GM11168 (cell line): Measurements from ENCODE around the gene MANEAL.

Experiments used
- in situ Hi-C: fragments of 300-500 bp; cut with MboI; formaldehyde crosslinking; loops from one replicate; pipeline ENCODE4 v1.12.0; 2022; ENCODE audit warnings: low sequenced_read_pairs; ENCODE audit not compliant: unreplicated experiment

The MANEAL gene

GRCh38 chr1:37822906-37823815 lies 29.5 kb downstream of the MANEAL start:
- in situ Hi-C loops = no loop called here

DNA sequence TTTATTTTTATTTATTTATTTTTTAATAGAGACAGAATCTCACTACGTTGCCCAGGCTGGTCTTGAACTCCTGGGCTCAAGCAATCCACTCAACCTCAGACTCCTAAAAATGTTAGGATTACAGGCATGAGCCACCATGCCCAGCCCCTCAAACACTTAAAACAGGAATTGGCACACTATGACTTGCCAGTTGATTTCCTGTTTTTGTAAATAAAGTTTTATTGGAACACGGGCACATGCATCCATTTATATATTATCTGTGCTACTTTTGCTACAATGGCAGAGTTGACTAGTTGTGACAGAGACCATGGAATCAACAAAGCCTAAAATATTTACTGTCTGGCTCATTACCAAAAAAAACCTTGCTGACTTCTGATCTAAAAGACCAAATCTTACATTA lies 30.4 kb downstream of the MANEAL start:
- in situ Hi-C loops = no loop called here

GRCh38 chr1:37825506-37825905 lies 31.9 kb downstream of the MANEAL start:
- in situ Hi-C loops = no loop called here

DNA sequence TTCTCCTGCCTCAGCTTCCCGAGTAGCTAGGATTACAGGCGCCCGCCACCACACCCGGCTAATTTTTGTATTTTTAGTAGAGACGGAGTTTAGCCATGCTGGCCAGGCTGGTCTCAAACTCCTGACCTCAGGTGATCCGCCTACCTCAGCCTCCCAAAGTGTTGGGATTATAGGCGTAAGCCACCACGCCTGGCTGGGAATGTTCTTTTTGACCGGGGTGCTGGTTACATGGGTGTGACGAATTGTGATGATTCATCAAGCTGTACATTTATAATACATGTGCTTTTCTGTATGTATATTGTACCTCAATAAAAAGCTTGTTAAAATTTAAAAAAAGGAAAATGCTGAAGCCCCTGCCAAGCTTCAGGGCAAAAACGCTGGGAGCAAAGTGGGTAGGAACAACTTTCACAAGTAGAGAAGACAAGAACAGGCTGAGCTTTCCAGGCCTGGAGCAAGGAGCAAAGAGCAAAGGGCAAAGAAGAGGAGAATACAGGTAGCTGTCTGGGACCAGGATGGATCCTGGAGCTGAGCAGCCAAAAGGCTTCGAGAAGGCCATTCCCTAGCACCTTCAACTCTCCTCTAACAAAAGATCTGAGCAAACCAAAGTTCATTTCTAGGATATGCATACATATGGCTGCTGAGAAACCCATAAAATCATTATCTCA lies 34.9 kb downstream of the MANEAL start:
- in situ Hi-C loops = no loop called here

- in situ Hi-C loops = no loop called here
Measured at GRCh38 chr1:37831109-37831508, 37.5 kb downstream of the MANEAL start.

DNA sequence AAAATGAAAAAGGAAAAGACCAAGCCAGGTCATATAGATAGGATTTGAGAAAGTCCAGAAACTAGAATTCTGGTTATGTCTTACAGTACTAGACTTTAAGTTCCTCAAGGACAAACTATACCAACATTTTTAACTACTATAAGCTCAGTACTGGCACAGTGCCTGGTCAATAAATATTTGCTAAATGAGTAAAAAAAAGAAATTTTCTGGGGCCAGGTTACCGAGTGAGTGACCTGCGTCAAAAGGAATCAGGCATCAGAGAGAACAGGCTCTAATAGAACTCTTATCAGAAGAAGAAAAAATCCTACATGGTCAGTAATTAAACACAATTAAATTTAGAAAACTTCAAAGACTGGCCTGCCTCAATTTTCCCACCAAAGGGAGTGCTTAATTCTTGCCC lies 38.2 kb downstream of the MANEAL start:
- in situ Hi-C loops = no loop called here

GRCh38 chr1:37836788-37837187 lies 43.1 kb downstream of the MANEAL start:
- in situ Hi-C loops = no loop called here

GRCh38 chr1:37839676-37840075 lies 46.0 kb downstream of the MANEAL start:
- in situ Hi-C loops = no loop called here

DNA sequence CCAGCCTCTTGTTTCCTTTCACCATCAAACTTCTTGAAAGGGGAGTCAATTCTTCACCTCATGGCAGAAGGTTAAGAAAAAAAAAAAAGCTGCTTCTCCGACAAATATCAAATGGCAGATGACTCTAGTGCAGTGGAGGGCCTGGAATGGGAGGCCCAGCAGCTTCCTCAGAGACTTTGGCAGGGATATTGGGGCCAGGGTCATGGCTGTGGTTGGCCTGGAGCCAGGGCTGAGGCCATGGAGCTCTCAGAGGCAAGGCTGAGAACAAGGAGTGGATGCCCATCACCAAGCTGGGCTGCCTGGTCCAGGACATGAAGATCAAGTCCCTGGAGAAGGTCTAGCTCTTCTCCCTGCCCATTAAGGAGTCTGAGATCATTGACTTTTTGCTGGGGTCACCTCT lies 47.1 kb downstream of the MANEAL start:
- in situ Hi-C loops = no loop called here

DNA sequence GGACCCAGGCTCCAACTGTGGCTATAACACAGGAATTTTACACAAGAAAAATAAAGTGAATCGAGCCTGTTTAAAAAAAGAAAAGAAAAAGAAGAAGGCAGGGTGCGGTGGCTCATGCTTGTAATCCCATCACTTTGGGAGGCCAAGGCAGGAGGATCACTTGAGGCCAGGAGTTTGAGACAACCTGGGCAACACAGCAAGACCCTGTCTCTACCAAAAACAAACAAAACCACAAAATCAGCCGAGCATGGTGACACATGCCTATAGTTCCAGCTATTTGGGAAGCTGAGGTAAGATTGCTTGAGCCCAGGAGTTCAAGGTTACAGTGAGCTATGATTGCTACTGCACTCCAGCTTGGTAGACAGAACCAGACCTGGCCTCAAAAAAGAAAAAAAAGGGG lies 48.0 kb downstream of the MANEAL start:
- in situ Hi-C loops = no loop called here

DNA sequence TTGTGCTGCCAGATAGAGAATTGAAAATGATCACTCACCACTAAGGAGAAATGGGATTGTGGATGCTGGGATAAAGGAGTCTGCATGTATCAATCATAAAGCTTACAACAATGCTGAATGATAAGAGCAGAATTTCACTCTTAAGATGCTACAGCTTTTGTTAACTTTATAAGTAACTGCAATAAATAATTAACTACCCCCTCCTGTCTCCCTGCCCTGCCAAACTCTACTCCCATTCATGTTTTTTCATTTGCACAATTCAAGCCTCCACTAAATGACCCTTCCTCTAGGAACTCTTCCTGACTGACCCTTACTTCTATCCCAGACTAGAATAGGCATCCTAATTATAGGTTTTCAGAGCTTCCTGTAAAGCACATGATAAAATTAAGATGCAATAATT lies 50.9 kb downstream of the MANEAL start:
- in situ Hi-C loops = no loop called here

DNA sequence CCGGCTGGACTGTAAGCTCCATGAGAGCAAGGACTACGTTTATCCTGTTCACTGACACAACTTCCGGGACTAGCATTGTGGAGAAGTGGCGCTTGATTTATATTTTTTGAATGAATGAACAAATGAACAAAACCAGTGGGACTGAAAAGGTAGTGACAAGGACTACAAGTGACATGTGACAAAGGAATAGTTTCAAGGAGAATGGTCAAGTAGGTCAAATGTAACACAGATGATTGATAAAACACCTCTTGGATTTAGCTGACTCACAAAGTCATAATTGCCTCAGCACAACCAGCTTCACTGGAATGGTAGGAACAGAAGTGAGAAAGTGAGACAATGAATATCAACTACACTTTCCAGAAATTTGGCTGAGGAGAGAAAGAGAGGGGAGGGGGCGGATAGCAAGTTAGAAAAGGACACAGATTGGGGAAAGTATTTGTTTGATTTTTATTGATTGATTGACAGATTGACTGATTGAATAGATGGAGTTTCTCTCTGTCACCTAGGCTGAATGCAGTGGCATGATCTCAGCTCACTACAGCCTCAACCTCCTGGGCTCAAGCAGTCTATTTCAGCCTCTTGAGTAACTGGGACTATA lies 51.5 kb downstream of the MANEAL start:
- in situ Hi-C loops = no loop called here

DNA sequence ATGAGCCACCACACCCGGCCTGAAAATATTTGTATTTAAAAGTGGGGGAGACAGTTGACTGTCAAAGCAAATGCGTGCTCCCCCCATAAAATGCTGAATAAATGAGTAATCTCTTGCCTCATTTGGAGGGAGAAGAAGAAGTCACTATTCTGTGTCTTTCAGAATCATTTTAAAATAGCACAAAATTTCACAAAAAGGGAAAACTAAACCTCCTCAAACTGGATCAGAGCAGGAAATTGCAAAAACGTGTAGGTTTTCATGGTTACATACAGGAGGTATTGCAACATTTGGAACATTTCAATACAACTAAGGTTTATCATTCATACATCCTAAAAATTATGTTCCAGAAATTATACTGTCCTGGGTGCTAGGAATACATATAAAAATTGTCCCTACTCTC lies 52.1 kb downstream of the MANEAL start:
- in situ Hi-C loops = no loop called here

GRCh38 chr1:37846647-37847339 lies 53.1 kb downstream of the MANEAL start:
- in situ Hi-C loops = no loop called here

GRCh38 chr1:37849480-37849879 lies 55.8 kb downstream of the MANEAL start:
- in situ Hi-C loops = no loop called here

GRCh38 chr1:37850352-37850955 lies 56.8 kb downstream of the MANEAL start:
- in situ Hi-C loops = no loop called here
